ENCODE measurements around the gene WNT7B. TPM values are rescaled to one million over a fixed set of nuclear protein-coding genes. Genes with fewer than 3 reads are reported as not detected.

WNT7B gene
- total RNA-seq, 1 donor from 2014 or later = 0.15 TPM

GRCh38 chr22:45933506-45934167 lies 43.3 kb downstream of the WNT7B start:
- Mint-ChIP-seq H3K9me3 (ENCODE audit: low read depth) (no peaks in the 10 kb centered on the region), H3K27ac (ENCODE audit: unreplicated experiment) (no peak overlapping the region), H3K4me1 (ENCODE audit: low read depth) (peaks cover 25% of the 10 kb centered on the region), H3K36me3 (ENCODE audit: low read depth) (no peaks in the 10 kb centered on the region), H3K27me3 (ENCODE audit: low read depth) (peaks cover 10% of the 10 kb centered on the region), H3K4me3 (ENCODE audit: unreplicated experiment) (no peak overlapping the region)
- DNase-seq (ENCODE audit: low spot score) = no peak
- no peak for TF ChIP-seq CTCF (IDR thresholded peaks at IDR 0.05)

- Mint-ChIP-seq H3K4me3 (ENCODE audit: unreplicated experiment) (no peak overlapping the region), H3K9me3 (ENCODE audit: low read depth) (no peaks in the 10 kb centered on the region), H3K27me3 (ENCODE audit: low read depth) (peaks cover 7% of the 10 kb centered on the region), H3K27ac (ENCODE audit: unreplicated experiment) (no peak overlapping the region), H3K4me1 (ENCODE audit: low read depth) (peaks cover 25% of the 10 kb centered on the region), H3K36me3 (ENCODE audit: low read depth) (no peaks in the 10 kb centered on the region)
- no peak for TF ChIP-seq CTCF (IDR thresholded peaks at IDR 0.05)
- no peak for DNase-seq (ENCODE audit: low spot score)
Observed at GRCh38 chr22:45932071-45932470, 44.9 kb downstream of the WNT7B start.

GRCh38 chr22:45931042-45931441 lies 45.9 kb downstream of the WNT7B start:
- no peak for TF ChIP-seq CTCF (IDR thresholded peaks at IDR 0.05)
- no peak overlapping the region for H3K27ac Mint-ChIP-seq (ENCODE audit: unreplicated experiment)
- H3K9me3 Mint-ChIP-seq (ENCODE audit: low read depth) = no peaks in the 10 kb centered on the region
- H3K36me3 Mint-ChIP-seq (ENCODE audit: low read depth) = no peaks in the 10 kb centered on the region
- no peak for DNase-seq (ENCODE audit: low spot score)
- H3K27me3 Mint-ChIP-seq (ENCODE audit: low read depth) = peaks cover 7% of the 10 kb centered on the region
- peaks cover 25% of the 10 kb centered on the region for H3K4me1 Mint-ChIP-seq (ENCODE audit: low read depth)
- H3K4me3 Mint-ChIP-seq (ENCODE audit: unreplicated experiment) = no peak overlapping the region

GRCh38 chr22:45930324-45930723 lies 46.6 kb downstream of the WNT7B start:
- Mint-ChIP-seq H3K9me3 (ENCODE audit: low read depth) (no peaks in the 10 kb centered on the region), H3K4me1 (ENCODE audit: low read depth) (peaks cover 21% of the 10 kb centered on the region), H3K27me3 (ENCODE audit: low read depth) (peaks cover 4% of the 10 kb centered on the region), H3K27ac (ENCODE audit: unreplicated experiment) (no peak overlapping the region), H3K36me3 (ENCODE audit: low read depth) (no peaks in the 10 kb centered on the region), H3K4me3 (ENCODE audit: unreplicated experiment) (no peak overlapping the region)
- no peak for TF ChIP-seq CTCF (IDR thresholded peaks at IDR 0.05)
- DNase-seq (ENCODE audit: low spot score) = no peak

- Mint-ChIP-seq H3K27me3 (ENCODE audit: low read depth) (peaks cover 3% of the 10 kb centered on the region), H3K4me3 (ENCODE audit: unreplicated experiment) (no peak overlapping the region), H3K4me1 (ENCODE audit: low read depth) (peaks cover 15% of the 10 kb centered on the region), H3K9me3 (ENCODE audit: low read depth) (no peaks in the 10 kb centered on the region), H3K36me3 (ENCODE audit: low read depth) (no peaks in the 10 kb centered on the region), H3K27ac (ENCODE audit: unreplicated experiment) (no peak overlapping the region)
- TF ChIP-seq CTCF (IDR thresholded peaks at IDR 0.05) = no peak
- DNase-seq (ENCODE audit: low spot score) = no peak
Observed at GRCh38 chr22:45929649-45930048, 47.3 kb downstream of the WNT7B start.
